ENCODE measurements around the gene MAMLD1.

The MAMLD1 gene

GRCh38 chrX:150421816-150422215 is 58.7 kb downstream of the MAMLD1 start:
- Histone ChIP-seq H3K4me3 (ENCODE audit: low read length) (no peak overlapping the region), H3K36me3 (ENCODE audit: control insufficient read depth, insufficient read depth, low read length) (no peaks in the 10 kb centered on the region), H3K27ac (ENCODE audit: low read length) (no peak overlapping the region), H3K4me1 (ENCODE audit: control insufficient read depth, insufficient read depth, low read length) (no peaks in the 10 kb centered on the region), H3K9me3 (ENCODE audit: control insufficient read depth, insufficient read depth, low read length) (no peaks in the 10 kb centered on the region), H3K27me3 (ENCODE audit: control insufficient read depth, insufficient read depth, low read length) (no peaks in the 10 kb centered on the region)
- WGBS (ENCODE audit: insufficient coverage, insufficient read length) = no CpG with 5 or more reads among the region's 8 CpGs
- no peak for DNase-seq (ENCODE audit: low read depth, low spot score)

GRCh38 chrX:150429594-150429993 is 66.5 kb downstream of the MAMLD1 start:
- H3K9me3 ChIP-seq (ENCODE audit: control insufficient read depth, insufficient read depth, low read length) = no peaks in the 10 kb centered on the region
- no peak overlapping the region for H3K27ac ChIP-seq (ENCODE audit: low read length)
- no peak overlapping the region for H3K4me3 ChIP-seq (ENCODE audit: low read length)
- H3K27me3 ChIP-seq (ENCODE audit: control insufficient read depth, insufficient read depth, low read length) = no peaks in the 10 kb centered on the region
- DNase-seq (ENCODE audit: low read depth, low spot score) = no peak
- no CpG with 5 or more reads among the region's 1 CpG for WGBS (ENCODE audit: insufficient coverage, insufficient read length)
- no peaks in the 10 kb centered on the region for H3K36me3 ChIP-seq (ENCODE audit: control insufficient read depth, insufficient read depth, low read length)
- H3K4me1 ChIP-seq (ENCODE audit: control insufficient read depth, insufficient read depth, low read length) = no peaks in the 10 kb centered on the region

- no peak overlapping the region for H3K4me3 ChIP-seq (ENCODE audit: low read length)
- no peaks in the 10 kb centered on the region for H3K27me3 ChIP-seq (ENCODE audit: control insufficient read depth, insufficient read depth, low read length)
- H3K4me1 ChIP-seq (ENCODE audit: control insufficient read depth, insufficient read depth, low read length) = no peaks in the 10 kb centered on the region
- no peak overlapping the region for H3K27ac ChIP-seq (ENCODE audit: low read length)
- H3K9me3 ChIP-seq (ENCODE audit: control insufficient read depth, insufficient read depth, low read length) = no peaks in the 10 kb centered on the region
- H3K36me3 ChIP-seq (ENCODE audit: control insufficient read depth, insufficient read depth, low read length) = no peaks in the 10 kb centered on the region
- no peak for DNase-seq (ENCODE audit: low read depth, low spot score)
These were observed 73.1 kb downstream of the MAMLD1 start for GRCh38 chrX:150436195-150436594.

GRCh38 chrX:150438165-150438564 is 75.0 kb downstream of the MAMLD1 start:
- WGBS (ENCODE audit: insufficient coverage, insufficient read length) = 100% methylated on average over 1 of the region's 2 CpGs
- Histone ChIP-seq H3K4me1 (ENCODE audit: control insufficient read depth, insufficient read depth, low read length) (no peaks in the 10 kb centered on the region), H3K4me3 (ENCODE audit: low read length) (no peak overlapping the region), H3K36me3 (ENCODE audit: control insufficient read depth, insufficient read depth, low read length) (no peaks in the 10 kb centered on the region), H3K9me3 (ENCODE audit: control insufficient read depth, insufficient read depth, low read length) (no peaks in the 10 kb centered on the region), H3K27me3 (ENCODE audit: control insufficient read depth, insufficient read depth, low read length) (no peaks in the 10 kb centered on the region), H3K27ac (ENCODE audit: low read length) (no peak overlapping the region)
- no peak for DNase-seq (ENCODE audit: low read depth, low spot score)

GRCh38 chrX:150446151-150446550 is 83.0 kb downstream of the MAMLD1 start:
- H3K4me1 ChIP-seq (ENCODE audit: control insufficient read depth, insufficient read depth, low read length) = no peaks in the 10 kb centered on the region
- no peaks in the 10 kb centered on the region for H3K36me3 ChIP-seq (ENCODE audit: control insufficient read depth, insufficient read depth, low read length)
- H3K27me3 ChIP-seq (ENCODE audit: control insufficient read depth, insufficient read depth, low read length) = no peaks in the 10 kb centered on the region
- H3K4me3 ChIP-seq (ENCODE audit: low read length) = no peak overlapping the region
- no peak overlapping the region for H3K27ac ChIP-seq (ENCODE audit: low read length)
- no peaks in the 10 kb centered on the region for H3K9me3 ChIP-seq (ENCODE audit: control insufficient read depth, insufficient read depth, low read length)
- no peak for DNase-seq (ENCODE audit: low read depth, low spot score)
- no CpG with 5 or more reads among the region's 2 CpGs for WGBS (ENCODE audit: insufficient coverage, insufficient read length)

- WGBS (ENCODE audit: insufficient coverage, insufficient read length) = no CpG with 5 or more reads among the region's 1 CpG
- Histone ChIP-seq H3K4me1 (ENCODE audit: control insufficient read depth, insufficient read depth, low read length) (no peaks in the 10 kb centered on the region), H3K4me3 (ENCODE audit: low read length) (no peak overlapping the region), H3K27me3 (ENCODE audit: control insufficient read depth, insufficient read depth, low read length) (no peaks in the 10 kb centered on the region), H3K36me3 (ENCODE audit: control insufficient read depth, insufficient read depth, low read length) (no peaks in the 10 kb centered on the region), H3K9me3 (ENCODE audit: control insufficient read depth, insufficient read depth, low read length) (no peaks in the 10 kb centered on the region), H3K27ac (ENCODE audit: low read length) (no peak overlapping the region)
- no peak for DNase-seq (ENCODE audit: low read depth, low spot score)
These were observed 83.9 kb downstream of the MAMLD1 start for GRCh38 chrX:150446995-150447394.

- Histone ChIP-seq H3K4me3 (ENCODE audit: low read length) (no peak overlapping the region), H3K36me3 (ENCODE audit: control insufficient read depth, insufficient read depth, low read length) (no peaks in the 10 kb centered on the region), H3K4me1 (ENCODE audit: control insufficient read depth, insufficient read depth, low read length) (no peaks in the 10 kb centered on the region), H3K27ac (ENCODE audit: low read length) (no peak overlapping the region), H3K27me3 (ENCODE audit: control insufficient read depth, insufficient read depth, low read length) (no peaks in the 10 kb centered on the region), H3K9me3 (ENCODE audit: control insufficient read depth, insufficient read depth, low read length) (no peaks in the 10 kb centered on the region)
- DNase-seq (ENCODE audit: low read depth, low spot score) = no peak
- no CpG with 5 or more reads among the region's 5 CpGs for WGBS (ENCODE audit: insufficient coverage, insufficient read length)
These were observed 86.2 kb downstream of the MAMLD1 start for GRCh38 chrX:150449313-150449712.

- H3K9me3 ChIP-seq (ENCODE audit: control insufficient read depth, insufficient read depth, low read length) = no peaks in the 10 kb centered on the region
- no peaks in the 10 kb centered on the region for H3K36me3 ChIP-seq (ENCODE audit: control insufficient read depth, insufficient read depth, low read length)
- H3K4me3 ChIP-seq (ENCODE audit: low read length) = no peak overlapping the region
- no CpG with 5 or more reads among the region's 5 CpGs for WGBS (ENCODE audit: insufficient coverage, insufficient read length)
- H3K27me3 ChIP-seq (ENCODE audit: control insufficient read depth, insufficient read depth, low read length) = no peaks in the 10 kb centered on the region
- H3K27ac ChIP-seq (ENCODE audit: low read length) = no peak overlapping the region
- no peaks in the 10 kb centered on the region for H3K4me1 ChIP-seq (ENCODE audit: control insufficient read depth, insufficient read depth, low read length)
- no peak for DNase-seq (ENCODE audit: low read depth, low spot score)
These were observed 87.5 kb downstream of the MAMLD1 start for GRCh38 chrX:150450519-150451177.

GRCh38 chrX:150451953-150452352 is 88.8 kb downstream of the MAMLD1 start:
- Histone ChIP-seq H3K36me3 (ENCODE audit: control insufficient read depth, insufficient read depth, low read length) (no peaks in the 10 kb centered on the region), H3K4me1 (ENCODE audit: control insufficient read depth, insufficient read depth, low read length) (no peaks in the 10 kb centered on the region), H3K27ac (ENCODE audit: low read length) (no peak overlapping the region), H3K9me3 (ENCODE audit: control insufficient read depth, insufficient read depth, low read length) (no peaks in the 10 kb centered on the region), H3K4me3 (ENCODE audit: low read length) (no peak overlapping the region), H3K27me3 (ENCODE audit: control insufficient read depth, insufficient read depth, low read length) (no peaks in the 10 kb centered on the region)
- DNase-seq (ENCODE audit: low read depth, low spot score) = no peak
- no CpG with 5 or more reads among the region's 3 CpGs for WGBS (ENCODE audit: insufficient coverage, insufficient read length)

- H3K36me3 ChIP-seq (ENCODE audit: control insufficient read depth, insufficient read depth, low read length) = no peaks in the 10 kb centered on the region
These were observed 91.0 kb downstream of the MAMLD1 start for GRCh38 chrX:150454083-150454482.

GRCh38 chrX:150454508-150455214 is 91.5 kb downstream of the MAMLD1 start:
- no peak overlapping the region for H3K27ac ChIP-seq (ENCODE audit: low read length)
- no peaks in the 10 kb centered on the region for H3K27me3 ChIP-seq (ENCODE audit: control insufficient read depth, insufficient read depth, low read length)
- no peak overlapping the region for H3K4me3 ChIP-seq (ENCODE audit: low read length)
- WGBS (ENCODE audit: insufficient coverage, insufficient read length) = 100% methylated on average over 1 of the region's 5 CpGs
- no peaks in the 10 kb centered on the region for H3K36me3 ChIP-seq (ENCODE audit: control insufficient read depth, insufficient read depth, low read length)
- no peak for DNase-seq (ENCODE audit: low read depth, low spot score)
- H3K4me1 ChIP-seq (ENCODE audit: control insufficient read depth, insufficient read depth, low read length) = no peaks in the 10 kb centered on the region
- no peaks in the 10 kb centered on the region for H3K9me3 ChIP-seq (ENCODE audit: control insufficient read depth, insufficient read depth, low read length)

More at GRCh38 chrX:150454083-150454482, 91.0 kb downstream of the MAMLD1 start:
- Histone ChIP-seq H3K27ac (ENCODE audit: low read length) (no peak overlapping the region), H3K4me1 (ENCODE audit: control insufficient read depth, insufficient read depth, low read length) (no peaks in the 10 kb centered on the region), H3K4me3 (ENCODE audit: low read length) (no peak overlapping the region), H3K9me3 (ENCODE audit: control insufficient read depth, insufficient read depth, low read length) (no peaks in the 10 kb centered on the region), H3K27me3 (ENCODE audit: control insufficient read depth, insufficient read depth, low read length) (no peaks in the 10 kb centered on the region)
- no peak for DNase-seq (ENCODE audit: low read depth, low spot score)
